SJSA1 (cell line): ENCODE data around the gene PTPRG. TPM values are rescaled to one million over a fixed set of nuclear protein-coding genes. Genes with fewer than 3 reads are reported as not detected.

ENCODE experiments used
- DNase-seq, 2 experiments: peaks; one replicate each; pipeline ENCODE4 v3.0.0-alpha.2; 2015 to 2020; ENCODE audit warnings: low spot score in 2 of 2, low read depth in 1 of 2
- H3K27ac ChIP-seq: fragments of 250-450 bp; sonication (Bioruptor Pico); 2 replicates; pipeline ENCODE4 v1.5.1; 2020; ENCODE audit warnings: mild to moderate bottlenecking, moderate library complexity
- H3K27me3 ChIP-seq: fragments of 250-450 bp; sonication (Bioruptor Pico); replicated peaks from 2 replicates; pipeline ENCODE4 v1.5.1; 2020; ENCODE audit warnings: mild to moderate bottlenecking, moderate library complexity
- H3K36me3 ChIP-seq: fragments of 250-450 bp; sonication (Bioruptor Pico); 2 replicates; pipeline ENCODE4 v1.5.1; 2020; ENCODE audit warnings: mild to moderate bottlenecking
- H3K4me1 ChIP-seq: fragments of 250-450 bp; sonication (Bioruptor Pico); replicated peaks from 2 replicates; pipeline ENCODE4 v1.6.1; 2021; ENCODE audit warnings: mild to moderate bottlenecking
- H3K4me3 ChIP-seq: fragments of 250-450 bp; sonication (Bioruptor Pico); 2 replicates; pipeline ENCODE4 v1.5.1; 2020; ENCODE audit warnings: mild to moderate bottlenecking
- H3K9me3 ChIP-seq: fragments of 250-450 bp; sonication (Bioruptor Pico); replicated peaks from 2 replicates; pipeline ENCODE4 v1.5.1; 2020; ENCODE audit warnings: mild to moderate bottlenecking
- total RNA-seq: library from RNA; depleted of rRNA; stranded (reverse); fragments of >200 nt; shearing (Covaris generic); gene quantifications from 2 replicates; pipeline ENCODE4 v1.2.3, GENCODE V29; 2014

The PTPRG gene
- total RNA-seq, 1 experiment from 2014 or later: 18.5 TPM

DNA sequence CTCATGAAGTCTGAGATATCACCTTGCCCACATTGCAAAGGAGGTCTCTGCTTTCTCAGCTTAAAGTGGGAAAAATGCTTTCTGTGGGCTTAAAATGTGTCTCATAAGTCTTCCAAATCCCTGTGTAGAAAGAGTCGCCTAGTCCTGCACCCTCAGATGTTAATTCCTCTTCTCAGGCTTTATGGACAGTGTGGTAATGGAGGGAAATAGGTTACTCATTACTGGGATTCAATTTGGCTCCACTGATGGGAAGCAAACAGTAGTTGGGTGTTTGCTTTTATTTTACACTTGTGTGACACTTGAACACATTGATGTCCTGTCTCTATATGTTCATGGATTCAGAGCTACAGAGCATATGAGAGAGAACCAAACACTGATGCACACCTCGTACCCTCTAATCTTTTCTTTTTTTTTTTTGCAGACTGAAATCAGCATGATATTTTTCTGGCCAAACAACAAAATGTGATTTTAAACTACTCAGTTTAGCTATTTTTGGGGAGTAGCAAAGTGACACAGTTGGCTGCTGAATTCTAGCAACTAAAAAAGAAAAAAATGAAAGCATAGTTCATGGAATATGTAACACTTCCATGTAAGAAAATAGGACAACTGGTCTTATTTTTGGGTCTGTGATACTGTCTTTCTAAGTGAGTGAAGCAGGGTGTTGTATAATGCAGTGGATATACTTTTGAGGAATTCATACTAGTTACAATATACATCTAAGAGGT, 8.6 kb downstream of the PTPRG start:
- Histone ChIP-seq H3K4me3 (no peak overlapping the region), H3K27ac (no peak overlapping the region), H3K9me3 (peaks cover 3% of the 10 kb centered on the region; the same call in 1 of the 2 replicates), H3K27me3 (no peaks in the 10 kb centered on the region), H3K36me3 (no peaks in the 10 kb centered on the region; the same call in 1 of the 2 replicates), H3K4me1 (peaks cover 8% of the 10 kb centered on the region)
- no peak for DNase-seq

- Histone ChIP-seq H3K27me3 (no peaks in the 10 kb centered on the region), H3K4me3 (no peak overlapping the region), H3K9me3 (peaks cover 3% of the 10 kb centered on the region; the same call in 1 of the 2 replicates), H3K27ac (no peak overlapping the region), H3K4me1 (peaks cover 16% of the 10 kb centered on the region), H3K36me3 (no peaks in the 10 kb centered on the region)
- DNase-seq: no peak
Measured at GRCh38 chr3:61570813-61571212, 9.4 kb downstream of the PTPRG start.

- no peak overlapping the region for H3K27ac ChIP-seq
- H3K4me3 ChIP-seq: no peak overlapping the region
- no peaks in the 10 kb centered on the region for H3K36me3 ChIP-seq
- peaks cover 3% of the 10 kb centered on the region; the same call in 1 of the 2 replicates for H3K9me3 ChIP-seq
- H3K27me3 ChIP-seq: no peaks in the 10 kb centered on the region
- no peak for DNase-seq
- H3K4me1 ChIP-seq: peaks cover 19% of the 10 kb centered on the region
Measured at GRCh38 chr3:61571516-61572336, 10.4 kb downstream of the PTPRG start.

DNA sequence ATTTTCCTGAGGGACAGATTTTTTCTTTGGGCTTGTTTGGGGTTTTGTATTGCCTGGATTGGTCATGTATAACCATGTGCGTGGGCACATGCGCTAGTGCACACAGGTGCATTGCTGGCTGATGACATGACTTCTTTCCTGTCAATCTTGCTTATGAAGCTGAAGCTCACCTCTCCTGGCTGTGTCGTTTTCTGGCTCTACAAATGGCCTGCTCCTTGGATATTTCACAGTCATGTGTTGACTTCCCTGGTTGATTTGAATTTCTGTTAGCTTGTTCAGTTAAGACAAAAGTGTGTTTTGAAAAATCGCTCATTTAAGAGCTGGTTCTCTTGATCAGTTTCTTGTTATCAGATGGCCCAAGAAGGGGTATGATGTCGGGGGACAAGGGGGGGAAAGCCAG, 11.5 kb downstream of the PTPRG start:
- Histone ChIP-seq H3K9me3 (peaks cover 3% of the 10 kb centered on the region; the same call in 1 of the 2 replicates), H3K36me3 (no peaks in the 10 kb centered on the region), H3K27me3 (no peaks in the 10 kb centered on the region), H3K27ac (no peak overlapping the region), H3K4me3 (no peak overlapping the region), H3K4me1 (peaks cover 19% of the 10 kb centered on the region)
- DNase-seq: no peak

DNA sequence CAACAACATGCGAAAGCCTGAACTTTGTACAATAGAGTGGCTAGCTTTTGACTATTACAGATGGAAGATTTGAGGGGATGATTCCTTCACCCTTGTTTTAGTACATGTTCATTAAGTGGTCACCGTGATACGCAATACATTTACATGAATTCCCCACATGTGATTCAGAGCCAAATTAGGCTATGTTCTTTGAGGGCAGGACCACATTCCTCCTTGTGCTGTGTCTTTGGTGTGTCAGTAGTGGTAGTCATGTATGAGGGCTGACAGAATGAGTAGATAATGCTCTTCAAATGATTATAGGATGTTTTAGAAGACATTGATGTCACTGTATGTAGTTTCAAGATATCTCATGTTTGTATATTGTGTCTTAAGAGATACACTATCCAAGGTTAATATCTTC, 12.1 kb downstream of the PTPRG start:
- Histone ChIP-seq H3K9me3 (peaks cover 3% of the 10 kb centered on the region; the same call in 1 of the 2 replicates), H3K27ac (no peak overlapping the region), H3K36me3 (no peaks in the 10 kb centered on the region), H3K4me1 (peaks cover 19% of the 10 kb centered on the region), H3K27me3 (no peaks in the 10 kb centered on the region), H3K4me3 (no peak overlapping the region)
- no peak for DNase-seq

DNA sequence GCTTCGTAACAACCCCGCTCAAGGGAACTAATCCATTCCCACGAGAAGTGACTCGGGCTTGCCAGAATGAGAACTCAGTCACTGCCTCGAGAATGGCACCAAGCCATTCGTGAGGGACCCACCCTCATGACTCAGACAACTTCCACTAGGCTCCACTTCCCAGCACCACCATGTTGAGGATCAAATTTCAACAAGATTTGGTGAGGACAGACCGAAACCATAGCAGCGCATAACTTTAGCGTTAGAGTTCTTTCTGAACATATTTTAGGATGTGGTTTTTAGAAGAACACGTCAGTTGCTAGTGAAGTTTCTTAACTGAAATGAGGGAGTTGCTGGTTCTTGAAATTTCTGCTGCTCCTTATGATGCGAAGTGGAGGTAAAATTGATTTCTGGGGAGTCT, 13.5 kb downstream of the PTPRG start:
- Histone ChIP-seq H3K27ac (peak overlapping the region; percentile 96), H3K4me1 (peaks cover 21% of the 10 kb centered on the region), H3K36me3 (no peaks in the 10 kb centered on the region), H3K9me3 (peaks cover 3% of the 10 kb centered on the region; the same call in 1 of the 2 replicates), H3K4me3 (peak overlapping the region; percentile 11), H3K27me3 (no peaks in the 10 kb centered on the region)
- DNase-seq: peak; percentile 75 to 77

DNA sequence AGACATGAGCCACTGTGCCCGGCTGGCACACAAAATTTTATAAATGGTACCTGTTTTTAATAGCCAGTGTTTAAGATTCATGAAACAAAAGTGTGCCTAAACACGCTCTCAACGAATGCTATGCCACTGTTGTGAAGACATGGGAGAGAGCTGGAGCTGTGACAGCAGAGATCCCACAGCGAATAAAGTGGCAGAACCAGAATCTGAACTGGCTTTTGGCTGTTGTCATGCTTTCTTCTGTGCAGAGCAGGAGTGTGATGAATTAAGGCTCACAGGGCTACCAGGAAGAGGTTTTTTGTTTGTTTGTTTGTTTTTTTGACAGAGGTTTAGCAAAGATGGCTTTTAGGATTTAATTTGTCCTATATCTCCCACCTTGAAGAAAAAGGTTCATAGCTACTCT, 14.5 kb downstream of the PTPRG start:
- peak overlapping the region; percentile 96 for H3K27ac ChIP-seq
- H3K9me3 ChIP-seq: peaks cover 3% of the 10 kb centered on the region; the same call in 1 of the 2 replicates
- H3K27me3 ChIP-seq: no peaks in the 10 kb centered on the region
- no peak overlapping the region for H3K4me3 ChIP-seq
- no peaks in the 10 kb centered on the region for H3K36me3 ChIP-seq
- peaks cover 21% of the 10 kb centered on the region for H3K4me1 ChIP-seq
- DNase-seq: no peak

- Histone ChIP-seq H3K27ac (no peak overlapping the region), H3K4me1 (peaks cover 21% of the 10 kb centered on the region), H3K9me3 (peaks cover 3% of the 10 kb centered on the region; the same call in 1 of the 2 replicates), H3K36me3 (no peaks in the 10 kb centered on the region), H3K4me3 (no peak overlapping the region), H3K27me3 (no peaks in the 10 kb centered on the region)
- DNase-seq: no peak
Measured at GRCh38 chr3:61577760-61578159, 16.4 kb downstream of the PTPRG start.

GRCh38 chr3:61578667-61579367, 17.4 kb downstream of the PTPRG start:
- Histone ChIP-seq H3K27ac (no peak overlapping the region), H3K4me1 (peaks cover 21% of the 10 kb centered on the region), H3K36me3 (no peaks in the 10 kb centered on the region), H3K4me3 (no peak overlapping the region), H3K27me3 (no peaks in the 10 kb centered on the region), H3K9me3 (peaks cover 3% of the 10 kb centered on the region; the same call in 1 of the 2 replicates)
- no peak for DNase-seq

- peaks cover 15% of the 10 kb centered on the region for H3K4me1 ChIP-seq
- no peak overlapping the region for H3K4me3 ChIP-seq
- H3K27me3 ChIP-seq: no peaks in the 10 kb centered on the region
- H3K27ac ChIP-seq: no peak overlapping the region
- DNase-seq: no peak
- no peaks in the 10 kb centered on the region for H3K9me3 ChIP-seq
- no peaks in the 10 kb centered on the region for H3K36me3 ChIP-seq
Measured at GRCh38 chr3:61579685-61580084, 18.3 kb downstream of the PTPRG start.

DNA sequence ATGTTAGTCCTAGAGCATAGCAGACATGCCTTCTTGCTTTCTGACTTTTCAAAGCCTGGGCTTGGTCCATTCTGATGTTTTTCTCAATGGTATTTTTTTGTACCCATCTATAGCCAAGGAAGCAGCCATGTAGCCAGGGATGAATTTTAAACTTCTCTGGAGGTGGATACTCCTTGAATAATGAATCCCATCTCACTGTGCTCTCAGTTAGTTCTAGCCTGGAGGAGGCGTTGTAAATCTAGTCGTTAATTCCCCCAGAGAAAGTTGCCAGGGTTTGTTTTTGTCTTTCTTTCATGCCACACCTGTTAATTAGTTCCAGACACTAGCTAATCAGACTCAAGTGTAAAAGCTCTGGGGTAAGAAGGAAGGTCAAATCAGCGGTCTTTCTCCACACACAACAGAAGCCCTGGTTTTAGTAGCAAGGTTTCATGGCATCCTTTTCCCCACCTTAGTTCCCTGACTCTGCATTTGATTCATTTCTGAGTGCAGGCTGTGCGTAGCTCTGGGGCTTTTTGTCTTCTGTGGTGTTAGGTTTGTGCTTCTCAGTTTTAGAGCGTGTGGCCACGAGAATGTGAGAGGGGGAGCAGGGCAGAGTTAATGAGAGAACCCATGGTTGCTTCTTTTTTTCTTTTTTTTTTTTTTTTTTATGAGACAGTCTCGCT, 19.7 kb downstream of the PTPRG start:
- no peak overlapping the region for H3K4me3 ChIP-seq
- H3K36me3 ChIP-seq: no peaks in the 10 kb centered on the region
- no peaks in the 10 kb centered on the region for H3K27me3 ChIP-seq
- DNase-seq: no peak
- peaks cover 3% of the 10 kb centered on the region; the same call in 1 of the 2 replicates for H3K4me1 ChIP-seq
- no peak overlapping the region for H3K27ac ChIP-seq
- no peaks in the 10 kb centered on the region for H3K9me3 ChIP-seq

DNA sequence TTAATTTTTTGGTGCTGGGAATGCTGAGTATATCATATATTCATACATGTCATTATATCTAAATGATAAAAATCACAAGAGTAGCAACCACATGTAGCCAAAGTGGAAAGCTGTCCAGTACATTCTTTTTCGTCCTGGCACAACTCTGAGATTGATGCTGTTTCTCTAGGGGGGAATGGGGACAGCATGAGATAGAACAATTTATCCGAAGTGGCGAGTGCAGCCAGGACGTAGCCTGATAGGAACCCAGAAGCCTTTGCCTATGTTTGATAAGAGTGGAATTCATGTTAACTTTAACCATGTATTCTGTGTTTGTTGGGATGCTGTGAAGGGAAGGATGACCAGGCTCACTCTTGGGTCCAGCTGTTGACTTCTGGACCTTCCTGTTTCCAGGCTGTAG, 20.9 kb downstream of the PTPRG start:
- no peak for DNase-seq
- Histone ChIP-seq H3K4me3 (no peak overlapping the region), H3K36me3 (no peaks in the 10 kb centered on the region), H3K9me3 (no peaks in the 10 kb centered on the region), H3K27ac (no peak overlapping the region), H3K4me1 (0 out of 2 replicates have a peak, but pooled peaks cover 3% of the 10 kb centered on the region), H3K27me3 (no peaks in the 10 kb centered on the region)

GRCh38 chr3:61582846-61583245, 21.5 kb downstream of the PTPRG start:
- Histone ChIP-seq H3K27me3 (no peaks in the 10 kb centered on the region), H3K4me1 (0 out of 2 replicates have a peak, but pooled peaks cover 3% of the 10 kb centered on the region), H3K9me3 (no peaks in the 10 kb centered on the region), H3K36me3 (no peaks in the 10 kb centered on the region), H3K4me3 (no peak overlapping the region), H3K27ac (no peak overlapping the region)
- no peak for DNase-seq
